GM18508 (cell line): ENCODE results near the gene NUP214.
"Not testable (repeated sequence)": the region's sequence is repeated elsewhere in the genome, so short reads cannot be mapped to it uniquely, and the experiment has no call there.

Source experiments
- ATAC-seq: cut with Tn5 transposase; IDR thresholded peaks from one replicate; pipeline ENCODE4 v1.9.1; 2021; ENCODE audit warnings: moderate number of reproducible peaks; ENCODE audit not compliant: insufficient read depth, unreplicated experiment

The NUP214 gene

DNA sequence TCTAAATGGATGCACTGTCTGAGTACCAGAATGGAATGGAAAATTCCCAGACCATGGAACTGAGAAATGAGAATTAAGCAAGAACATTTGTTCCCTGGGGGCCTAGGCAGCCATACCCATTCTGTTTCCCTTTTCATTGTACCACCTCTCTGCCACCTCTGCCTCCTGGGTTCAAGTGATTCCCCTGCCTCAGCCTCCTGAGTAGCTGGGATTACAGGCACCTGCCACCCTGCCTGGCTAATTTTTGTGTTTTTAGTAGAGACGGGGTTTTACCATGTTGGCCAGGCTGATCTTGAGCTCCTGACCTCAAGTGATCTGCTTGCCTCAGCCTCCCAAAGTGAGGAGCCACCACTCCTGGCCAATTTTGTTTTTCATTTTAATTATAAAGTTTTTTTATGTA lies 33.3 kb downstream of the NUP214 start:
- not testable (repeated sequence) for ATAC-seq

GRCh38 chr9:131160416-131161112 lies 35.2 kb downstream of the NUP214 start:
- ATAC-seq = no peak

DNA sequence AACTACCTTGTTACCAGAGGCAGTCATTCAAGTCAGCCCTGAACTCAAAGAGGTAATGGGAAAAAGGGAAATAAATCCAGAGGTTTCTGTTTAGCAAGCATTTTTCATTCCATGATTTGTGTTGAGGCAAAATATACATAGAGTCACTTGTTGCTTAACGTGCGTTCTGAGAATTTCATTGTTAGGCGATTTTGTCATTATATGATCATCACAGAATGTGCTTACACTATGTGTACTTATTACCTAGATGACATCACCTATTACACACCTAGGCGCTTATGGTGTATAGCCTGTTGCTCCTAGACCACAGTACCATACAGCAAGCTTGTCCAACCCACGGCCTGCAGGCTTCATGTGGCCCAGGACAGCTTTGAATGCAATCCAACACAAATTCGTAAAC lies 36.2 kb downstream of the NUP214 start:
- ATAC-seq = no peak

DNA sequence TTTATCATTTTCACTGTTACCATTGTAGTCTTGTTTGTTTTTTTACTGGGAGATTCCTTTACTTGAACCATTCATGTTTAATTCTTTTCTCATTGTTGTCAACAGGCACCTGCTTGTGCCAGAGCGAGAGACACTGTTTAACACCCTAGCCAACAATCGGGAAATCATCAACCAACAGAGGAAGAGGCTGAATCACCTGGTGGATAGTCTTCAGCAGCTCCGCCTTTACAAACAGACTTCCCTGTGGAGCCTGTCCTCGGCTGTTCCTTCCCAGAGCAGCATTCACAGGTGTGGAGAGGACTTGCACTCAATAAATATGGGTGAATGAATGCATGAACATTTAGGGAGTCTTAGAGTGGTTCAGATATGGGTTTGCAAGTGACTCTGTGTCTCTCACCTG lies 37.5 kb downstream of the NUP214 start:
- ATAC-seq = no peak

DNA sequence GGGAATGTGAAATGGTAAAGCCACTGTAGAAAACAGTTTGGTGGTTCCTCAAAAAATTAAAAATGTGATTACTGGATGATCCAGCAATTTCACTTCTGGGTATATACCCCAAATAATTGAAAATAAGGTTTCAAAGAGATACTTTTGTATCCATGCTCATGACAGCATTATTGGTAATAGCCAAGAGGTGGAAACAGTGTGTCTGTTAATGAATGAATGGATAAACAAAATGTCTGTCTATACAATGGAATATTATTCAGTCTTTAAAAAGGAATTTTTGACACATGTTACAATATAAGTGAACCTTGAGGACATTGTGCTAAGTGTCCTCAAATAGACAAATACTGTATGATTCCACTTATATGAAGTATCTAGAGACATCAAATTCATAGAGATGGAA lies 40.1 kb downstream of the NUP214 start:
- ATAC-seq = no peak

GRCh38 chr9:131167146-131167692 lies 41.8 kb downstream of the NUP214 start:
- ATAC-seq = no peak

GRCh38 chr9:131167936-131168335 lies 42.5 kb downstream of the NUP214 start:
- ATAC-seq = no peak

DNA sequence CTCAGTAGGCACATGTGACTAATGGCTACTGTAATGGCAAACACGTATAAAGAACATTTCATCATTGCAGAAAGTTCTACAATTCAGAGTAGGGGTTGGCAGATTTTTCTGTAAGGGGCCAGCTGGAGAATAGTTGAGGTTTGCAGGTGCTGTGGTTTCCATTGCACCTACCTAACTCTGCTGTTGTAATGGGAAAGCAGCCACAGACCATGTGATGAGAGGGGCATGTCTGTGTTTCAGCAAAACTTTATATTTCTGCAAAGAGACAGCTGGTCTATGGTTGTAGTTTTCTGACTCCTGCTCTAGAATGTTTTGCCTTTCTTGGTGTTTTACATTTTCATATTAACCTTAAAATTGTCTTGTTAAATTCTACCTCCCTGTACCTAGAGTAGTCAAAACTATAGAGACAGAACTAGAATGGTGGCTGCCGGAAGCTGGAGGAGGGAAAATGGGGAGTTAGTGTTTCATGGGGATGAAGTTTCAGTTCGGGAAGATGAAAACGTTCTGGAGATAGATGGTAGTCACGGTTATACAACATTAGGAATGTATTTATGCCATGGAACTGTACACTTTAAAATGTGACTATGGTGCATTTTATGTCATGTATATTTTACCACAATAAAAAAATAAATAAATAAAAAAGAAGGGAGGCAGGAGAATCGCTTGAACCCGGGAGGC lies 44.3 kb downstream of the NUP214 start:
- no peak for ATAC-seq

- ATAC-seq = no peak
Measured at GRCh38 chr9:131173995-131174394, 48.6 kb downstream of the NUP214 start.

DNA sequence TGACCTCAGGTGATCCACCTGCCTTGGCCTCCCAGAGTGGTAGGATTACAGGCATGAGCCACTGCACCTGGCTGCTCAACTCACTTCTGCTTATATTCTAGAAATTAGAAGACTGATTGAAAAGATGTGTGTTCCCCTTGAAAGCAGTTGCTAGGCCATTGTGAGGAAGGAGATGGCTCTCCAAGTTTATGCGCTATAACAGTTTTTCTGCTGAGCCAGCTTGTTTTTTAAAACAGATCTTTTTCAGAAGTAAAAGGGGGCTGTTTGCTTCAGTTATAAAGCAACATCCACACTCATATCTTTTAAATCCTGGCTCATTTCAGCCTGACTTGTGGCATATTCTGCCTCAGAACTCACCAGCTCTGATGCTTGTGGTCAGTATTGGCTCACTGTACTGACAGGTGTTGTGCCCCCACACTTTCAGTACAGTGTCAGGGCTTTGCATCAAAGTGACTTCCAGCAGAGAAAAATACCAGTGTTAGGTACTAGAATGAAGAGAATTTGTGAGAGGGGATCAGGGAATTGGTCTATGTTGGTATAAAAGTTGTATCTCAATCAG lies 49.4 kb downstream of the NUP214 start:
- ATAC-seq = no peak

GRCh38 chr9:131177898-131178297 lies 52.5 kb downstream of the NUP214 start:
- ATAC-seq = no peak

DNA sequence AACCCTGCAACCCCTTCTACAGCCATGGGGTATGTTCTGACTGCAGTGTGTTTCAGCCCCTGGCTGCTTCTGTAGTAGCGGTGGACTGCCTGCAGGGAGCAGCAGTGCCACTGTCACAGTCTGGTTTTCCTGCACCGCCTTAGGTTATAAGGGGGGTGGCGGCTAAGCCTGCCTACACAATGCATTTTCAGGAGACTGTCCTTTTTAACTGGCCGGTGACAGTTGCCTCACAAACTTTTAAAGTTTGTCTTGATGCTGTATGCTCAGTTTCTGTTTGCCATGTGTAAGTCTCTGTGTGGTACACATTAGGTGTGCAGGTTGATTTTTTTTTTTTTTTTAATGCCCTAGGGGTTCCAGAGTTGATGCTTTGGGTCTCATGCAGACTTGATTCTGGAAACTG lies 53.0 kb downstream of the NUP214 start:
- no peak for ATAC-seq

DNA sequence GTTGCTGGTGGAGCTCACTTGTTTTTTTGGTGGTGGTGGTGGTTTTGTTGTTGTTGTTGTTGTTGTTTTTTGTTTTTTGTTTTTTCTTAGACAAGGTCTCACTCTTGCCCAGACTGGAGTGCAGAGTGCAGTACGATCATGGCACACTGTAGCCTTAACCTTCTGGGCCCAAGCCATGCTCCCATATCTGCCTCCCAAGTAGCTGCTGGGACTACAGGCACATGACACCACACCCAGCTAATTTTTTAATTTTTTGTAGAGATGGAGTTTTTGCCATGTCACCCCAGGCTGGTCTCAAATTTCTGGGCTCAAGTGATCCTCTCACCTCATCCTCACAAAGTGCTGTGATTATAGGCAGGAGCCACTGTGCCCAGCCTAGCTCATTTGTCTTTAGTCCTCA lies 53.5 kb downstream of the NUP214 start:
- no peak for ATAC-seq

DNA sequence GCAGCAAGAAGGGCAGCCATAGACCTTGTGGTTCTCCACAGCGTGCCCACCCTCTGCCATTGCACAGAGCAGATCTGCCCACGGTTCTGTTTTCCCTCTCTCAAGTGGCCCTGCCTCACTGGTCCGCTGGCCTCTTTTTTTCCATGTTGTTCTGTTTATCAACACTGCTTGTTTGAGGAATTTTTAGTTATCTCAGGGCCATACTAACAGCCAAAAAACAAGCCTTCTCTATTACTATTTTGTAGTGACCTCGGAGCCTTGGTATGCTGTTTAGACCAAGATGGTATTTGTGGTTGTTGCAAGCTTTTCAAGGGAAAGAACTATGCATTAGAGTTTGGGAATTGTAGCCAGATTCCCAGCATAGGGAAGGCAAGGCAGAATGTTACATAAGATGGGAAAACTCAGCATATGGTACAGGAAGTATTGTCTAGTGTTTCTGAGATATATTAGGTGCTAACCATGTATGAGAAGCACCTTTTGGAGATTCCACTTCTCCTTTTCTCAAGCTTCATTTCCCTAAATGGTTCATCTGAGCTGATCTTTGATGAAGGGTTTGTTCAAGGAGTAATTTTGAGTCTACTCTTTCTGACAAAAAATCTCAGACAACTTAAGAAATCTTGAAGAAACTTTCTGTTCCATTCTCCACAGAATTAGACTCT lies 54.3 kb downstream of the NUP214 start:
- no peak for ATAC-seq

GRCh38 chr9:131180454-131180853 lies 55.1 kb downstream of the NUP214 start:
- ATAC-seq = no peak

DNA sequence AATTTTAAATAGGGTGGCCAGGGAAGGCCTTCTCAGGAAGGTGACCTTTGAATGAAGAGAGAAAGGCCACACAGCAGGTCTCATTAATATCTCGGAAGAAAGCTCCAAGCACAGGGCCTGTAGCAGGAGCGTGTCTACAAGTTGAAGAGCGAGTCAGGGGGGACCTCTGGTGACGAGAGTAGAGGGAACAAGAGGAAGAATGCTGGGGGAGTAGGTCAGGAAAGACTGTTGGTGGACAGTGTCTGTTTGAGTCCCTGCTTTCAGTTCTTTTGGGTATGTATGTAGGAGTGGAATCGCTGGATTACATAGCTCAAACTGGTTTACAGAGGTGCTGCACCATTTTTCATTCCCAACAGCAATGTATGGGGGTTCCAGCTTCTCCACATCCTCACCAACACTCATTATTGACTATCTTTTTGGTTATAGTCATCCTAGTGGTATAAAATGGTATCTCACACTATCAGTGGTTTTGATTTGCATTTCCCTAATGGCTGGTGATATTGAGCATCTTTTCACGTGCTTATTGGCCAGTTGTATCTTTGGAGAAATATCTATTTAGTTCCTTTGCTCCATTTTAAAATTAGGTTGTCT lies 55.8 kb downstream of the NUP214 start:
- no peak for ATAC-seq

DNA sequence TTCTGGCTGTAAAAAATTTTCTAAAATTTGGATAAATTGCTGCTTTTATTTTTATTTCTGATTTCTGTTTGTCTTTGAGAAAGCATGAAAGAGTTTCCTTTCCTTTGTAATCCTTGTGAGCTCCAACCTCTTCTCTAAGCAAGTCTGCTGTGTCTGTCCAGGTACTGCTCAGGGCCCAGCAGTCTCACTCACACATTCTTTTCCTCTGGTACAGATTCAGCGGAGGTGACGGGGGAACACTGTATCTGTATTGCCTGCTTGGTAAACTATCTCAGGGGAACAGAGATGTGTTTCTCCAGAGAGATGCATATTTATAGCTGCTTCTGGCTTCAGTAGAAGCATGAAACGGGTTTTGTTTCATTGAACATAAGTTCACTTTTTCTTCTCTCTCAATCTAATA lies 60.5 kb downstream of the NUP214 start:
- ATAC-seq = no peak

DNA sequence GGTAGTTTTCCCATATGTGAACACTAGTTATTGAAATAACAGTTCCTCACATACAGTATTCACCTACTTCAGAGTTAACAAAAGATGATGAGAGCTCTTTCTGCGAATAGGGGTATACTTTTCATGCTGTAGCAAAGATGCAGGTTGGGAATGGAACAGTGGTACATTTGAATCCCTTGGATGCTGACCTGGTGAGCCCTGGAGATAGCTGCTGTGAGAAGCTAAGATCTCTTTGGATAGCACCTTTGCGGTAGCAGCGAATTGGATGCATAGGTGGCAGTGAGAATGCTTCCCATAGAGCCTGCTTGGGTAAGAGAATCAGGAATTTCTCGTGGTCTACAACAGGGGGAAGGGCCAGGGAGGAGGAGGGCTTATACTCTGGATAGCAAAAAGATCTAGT lies 61.2 kb downstream of the NUP214 start:
- ATAC-seq = no peak

- no peak for ATAC-seq
Measured at GRCh38 chr9:131187957-131188356, 62.6 kb downstream of the NUP214 start.

DNA sequence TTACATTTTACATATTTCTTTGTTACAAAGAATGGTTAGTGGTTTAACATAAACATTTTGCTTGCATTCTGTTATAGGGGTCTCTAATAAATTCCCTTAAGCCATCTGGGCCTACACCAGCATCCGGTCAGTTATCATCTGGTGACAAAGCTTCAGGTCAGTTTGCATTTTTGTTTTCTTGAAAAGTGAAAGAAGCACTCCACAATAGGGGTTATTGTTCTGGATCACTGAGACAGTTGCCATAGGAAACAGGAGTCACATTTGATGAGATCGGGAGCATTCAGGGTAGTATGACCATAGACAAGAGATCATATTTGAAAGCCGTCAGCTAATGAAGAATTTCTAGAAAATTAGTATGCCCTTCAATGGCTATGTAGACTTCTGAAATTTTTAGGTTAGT lies 63.6 kb downstream of the NUP214 start:
- no peak for ATAC-seq

DNA sequence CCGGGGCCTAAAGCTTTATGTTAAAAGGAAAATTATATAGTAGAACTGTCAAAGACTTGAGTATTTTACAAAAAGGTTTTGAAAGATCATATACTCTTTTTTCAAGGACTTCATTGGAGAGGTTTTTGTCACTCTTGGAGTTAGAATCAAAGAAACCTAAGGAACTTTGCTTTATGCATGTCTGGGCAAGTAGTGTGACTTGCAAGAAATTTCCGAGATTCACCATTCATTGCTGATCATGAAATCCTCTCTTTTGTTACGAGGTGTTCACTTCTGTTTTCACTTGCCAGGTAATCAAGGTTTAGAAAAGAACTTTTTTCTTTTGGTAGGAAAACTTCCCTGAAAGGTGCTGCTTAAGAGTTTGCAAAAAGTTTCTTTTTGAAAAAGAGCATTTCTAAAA lies 64.8 kb downstream of the NUP214 start:
- no peak for ATAC-seq
